Fibroblast of lung (primary cell): ENCODE measurements around the gene SCFD2. TPM values are rescaled to one million over a fixed set of nuclear protein-coding genes. Genes with fewer than 3 reads are reported as not detected.

ENCODE experiments used
- DNase-seq, 2 donors: peaks; one replicate each; pipeline versions ENCODE4 v3.0.0 to v3.0.0-alpha.2; 2010; ENCODE audit warnings: low read depth in 2 of 2
- H2AFZ ChIP-seq: 2 replicates; pipeline ENCODE4 v1.5.1; 2012; ENCODE audit warnings: low read length, control low read depth, inconsistent platforms
- H3K27ac ChIP-seq: 2 replicates; pipeline ENCODE4 v1.5.1; 2011; ENCODE audit warnings: low read length, control low read depth; ENCODE audit not compliant: insufficient read depth
- H3K27me3 ChIP-seq: 2 replicates; pipeline ENCODE4 v1.5.1; 2011; ENCODE audit warnings: mild to moderate bottlenecking, low read length; ENCODE audit not compliant: control insufficient read depth, insufficient read depth
- H3K36me3 ChIP-seq: 2 replicates; pipeline ENCODE4 v1.5.1; 2011; ENCODE audit warnings: low read length; ENCODE audit not compliant: control insufficient read depth, insufficient read depth
- H3K4me1 ChIP-seq: 2 replicates; pipeline ENCODE4 v1.5.1; 2011; ENCODE audit warnings: low read length; ENCODE audit not compliant: control insufficient read depth, insufficient read depth; ENCODE audit errors: extremely low read depth
- H3K4me2 ChIP-seq: 2 replicates; pipeline ENCODE4 v1.5.1; 2011; ENCODE audit warnings: low read length, control low read depth; ENCODE audit not compliant: insufficient read depth; ENCODE audit errors: extremely low read depth
- H3K4me3 ChIP-seq, 4 experiments: fragments of 200-600 bp in 1 of 4; sonication (generic) in 1 of 4; replicated peaks in 1 of 4; 2 replicates each; pipeline ENCODE4 v1.5.1; 2011 to 2016; ENCODE audit warnings: low read length in 4 of 4, low read depth in 3 of 4, mild to moderate bottlenecking in 3 of 4, control low read depth in 2 of 4, inconsistent platforms in 1 of 4, mixed read lengths in 1 of 4; ENCODE audit not compliant: insufficient read depth in 1 of 4; ENCODE audit errors: control extremely low read depth in 1 of 4
- H3K79me2 ChIP-seq: 2 replicates; pipeline ENCODE4 v1.5.1; 2012; ENCODE audit warnings: mild to moderate bottlenecking, low read length, inconsistent platforms; ENCODE audit not compliant: control insufficient read depth, insufficient read depth
- H3K9ac ChIP-seq: 2 replicates; pipeline ENCODE4 v1.5.1; 2011; ENCODE audit warnings: mild to moderate bottlenecking, low read length, control low read depth; ENCODE audit not compliant: insufficient read depth
- H3K9me3 ChIP-seq: 2 replicates; pipeline ENCODE4 v1.5.1; 2012; ENCODE audit warnings: low read depth, low read length; ENCODE audit not compliant: control insufficient read depth, insufficient read depth
- H4K20me1 ChIP-seq: 2 replicates; pipeline ENCODE4 v1.5.1; 2011; ENCODE audit warnings: low read length; ENCODE audit not compliant: control insufficient read depth, insufficient read depth; ENCODE audit errors: extremely low read depth
- CTCF ChIP-seq, 2 donors: IDR thresholded peaks in 1 of 2; conservative IDR thresholded peaks in 1 of 2; 1 replicate in 1 of 2; 2 replicates in 1 of 2; pipeline ENCODE4 v1.5.1; 2011 to 2012; ENCODE audit warnings: low read length in 2 of 2, control low read depth in 1 of 2, inconsistent platforms in 1 of 2, low read depth in 1 of 2, mild to moderate bottlenecking in 1 of 2
- EZH2 ChIP-seq: IDR thresholded peaks from 2 replicates; pipeline ENCODE4 v1.5.1; 2012; ENCODE audit warnings: low read length, control low read depth, mild to moderate bottlenecking; ENCODE audit errors: missing control alignments
- polyA plus RNA-seq, 2 donors: library from polyadenylated mRNA; depleted of rRNA in 1 of 2; stranded (reverse) in 1 of 2; unstranded in 1 of 2; fragments of >200 nt; gene quantifications; 2 replicates each; pipeline ENCODE4 v1.2.1, GENCODE V29; 2011 to 2012; ENCODE audit warnings: missing spikeins in 1 of 2
- total RNA-seq: library from RNA; depleted of rRNA; stranded (reverse); fragments of >200 nt; gene quantifications from 2 replicates; pipeline ENCODE4 v1.2.1, GENCODE V29; 2014

The SCFD2 gene
- total and polyA plus RNA-seq, 2 donors (not counting 1 experiment from before 2014, with no cell fraction given), result 16.2 to 23.1 TPM

DNA sequence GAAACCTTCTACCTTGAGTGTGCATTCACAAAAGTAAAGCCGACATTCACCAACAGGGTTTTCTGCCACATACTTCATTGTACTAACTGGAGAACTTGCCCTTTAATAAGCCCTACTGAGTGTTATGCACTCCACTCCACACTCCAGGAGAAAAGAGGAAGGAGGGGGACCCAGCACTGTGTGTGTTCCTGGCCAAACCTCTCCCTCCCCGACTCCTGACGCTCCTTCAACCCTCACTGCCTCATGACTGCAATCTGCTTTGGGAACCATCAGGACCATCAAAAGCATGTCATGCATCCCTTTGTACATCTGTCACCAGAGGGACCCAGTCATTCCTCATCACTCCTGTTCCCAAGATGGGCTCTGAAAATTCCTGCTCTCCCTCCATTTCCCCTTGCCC lies 360.1 kb downstream of the SCFD2 start:
- Histone ChIP-seq H3K4me1 (no peaks in the 10 kb centered on the region), H4K20me1 (no peaks in the 10 kb centered on the region), H2AFZ (no peak overlapping the region), H3K4me3 (no peak overlapping the region), H3K36me3 (no peaks in the 10 kb centered on the region), H3K27me3 (no peaks in the 10 kb centered on the region), H3K9ac (no peak overlapping the region), H3K27ac (no peak overlapping the region), H3K4me2 (no peak overlapping the region), H3K79me2 (no peaks in the 10 kb centered on the region), H3K9me3 (no peaks in the 10 kb centered on the region)
- DNase-seq, result no peak
- no peak for TF ChIP-seq CTCF (conservative IDR thresholded peaks at IDR 0.05 in 1 of 2, IDR thresholded peaks at IDR 0.05 in 1 of 2; ENCODE audit: low read depth in 1 of 2, low read length in 2 of 2)

GRCh38 chr4:53005149-53005546 lies 360.7 kb downstream of the SCFD2 start:
- H3K27ac ChIP-seq, result no peak overlapping the region
- no peak overlapping the region for H2AFZ ChIP-seq
- H3K36me3 ChIP-seq, result no peaks in the 10 kb centered on the region
- no peak overlapping the region for H3K9ac ChIP-seq
- H3K4me1 ChIP-seq, result no peaks in the 10 kb centered on the region
- DNase-seq, result no peak
- TF ChIP-seq CTCF (conservative IDR thresholded peaks at IDR 0.05 in 1 of 2, IDR thresholded peaks at IDR 0.05 in 1 of 2; ENCODE audit: low read depth in 1 of 2, low read length in 2 of 2), result no peak
- no peak for TF ChIP-seq EZH2
- H3K27me3 ChIP-seq, result no peaks in the 10 kb centered on the region
- no peaks in the 10 kb centered on the region for H3K9me3 ChIP-seq
- no peaks in the 10 kb centered on the region for H4K20me1 ChIP-seq
- H3K4me2 ChIP-seq, result no peak overlapping the region
- H3K79me2 ChIP-seq, result no peaks in the 10 kb centered on the region
- H3K4me3 ChIP-seq, result no peak overlapping the region

GRCh38 chr4:53004497-53005148 lies 361.2 kb downstream of the SCFD2 start:
- Histone ChIP-seq H3K4me1 (no peaks in the 10 kb centered on the region), H3K9me3 (no peaks in the 10 kb centered on the region), H3K4me2 (no peak overlapping the region), H4K20me1 (no peaks in the 10 kb centered on the region), H3K27ac (no peak overlapping the region), H2AFZ (no peak overlapping the region), H3K9ac (no peak overlapping the region), H3K36me3 (no peaks in the 10 kb centered on the region), H3K27me3 (no peaks in the 10 kb centered on the region), H3K79me2 (no peaks in the 10 kb centered on the region), H3K4me3 (no peak overlapping the region)
- TF ChIP-seq EZH2 (no peak), CTCF (conservative IDR thresholded peaks at IDR 0.05 in 1 of 2, IDR thresholded peaks at IDR 0.05 in 1 of 2; ENCODE audit: low read depth in 1 of 2, low read length in 2 of 2) (no peak)
- DNase-seq, result no peak
